ENCODE results near the gene CA10.

DNA sequence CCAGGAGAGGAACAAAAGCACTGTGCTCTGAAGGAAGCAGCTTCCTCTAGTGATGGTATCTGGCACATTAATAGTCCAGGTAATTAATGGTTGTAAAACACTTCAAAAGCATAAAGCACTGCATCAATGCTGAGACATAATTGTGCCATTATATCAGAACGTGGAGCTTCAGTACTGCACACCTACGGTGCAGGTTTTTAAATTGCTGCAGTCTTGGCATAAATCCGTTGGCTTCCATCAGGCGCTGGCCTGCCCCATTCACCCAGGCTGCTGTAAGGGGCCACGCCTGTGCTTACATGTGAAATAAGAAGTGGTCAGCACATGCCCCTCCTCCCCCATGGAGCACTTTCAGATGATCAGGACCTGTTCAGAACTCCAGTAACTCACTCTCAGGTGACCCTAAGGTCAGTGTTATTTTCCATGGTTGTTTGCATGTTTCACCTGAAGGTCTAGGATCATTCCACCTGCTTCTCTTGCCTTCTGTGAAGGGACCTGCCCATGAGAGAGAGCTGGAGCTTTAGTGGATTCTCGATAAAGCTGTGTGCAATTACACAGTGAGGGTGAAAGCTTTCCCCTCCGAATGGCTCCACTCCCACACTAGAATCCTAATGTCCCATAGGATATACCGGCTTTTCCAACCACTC is 345.3 kb downstream of the CA10 start:
- TF ChIP-seq, protein P1, sequence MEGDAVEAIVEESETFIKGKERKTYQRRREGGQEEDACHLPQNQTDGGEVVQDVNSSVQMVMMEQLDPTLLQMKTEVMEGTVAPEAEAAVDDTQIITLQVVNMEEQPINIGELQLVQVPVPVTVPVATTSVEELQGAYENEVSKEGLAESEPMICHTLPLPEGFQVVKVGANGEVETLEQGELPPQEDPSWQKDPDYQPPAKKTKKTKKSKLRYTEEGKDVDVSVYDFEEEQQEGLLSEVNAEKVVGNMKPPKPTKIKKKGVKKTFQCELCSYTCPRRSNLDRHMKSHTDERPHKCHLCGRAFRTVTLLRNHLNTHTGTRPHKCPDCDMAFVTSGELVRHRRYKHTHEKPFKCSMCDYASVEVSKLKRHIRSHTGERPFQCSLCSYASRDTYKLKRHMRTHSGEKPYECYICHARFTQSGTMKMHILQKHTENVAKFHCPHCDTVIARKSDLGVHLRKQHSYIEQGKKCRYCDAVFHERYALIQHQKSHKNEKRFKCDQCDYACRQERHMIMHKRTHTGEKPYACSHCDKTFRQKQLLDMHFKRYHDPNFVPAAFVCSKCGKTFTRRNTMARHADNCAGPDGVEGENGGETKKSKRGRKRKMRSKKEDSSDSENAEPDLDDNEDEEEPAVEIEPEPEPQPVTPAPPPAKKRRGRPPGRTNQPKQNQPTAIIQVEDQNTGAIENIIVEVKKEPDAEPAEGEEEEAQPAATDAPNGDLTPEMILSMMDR (IDR thresholded peaks at IDR 0.05; ENCODE audit: borderline replicate concordance, extremely low read depth, low read length, poor library complexity, severe bottlenecking): no peak
- no peak for TF ChIP-seq EZH2 (IDR thresholded peaks at IDR 0.05; ENCODE audit: borderline replicate concordance, low read depth, low read length, severe bottlenecking)

Data from DND-41 (cell line).